GM12878 (cell line): ENCODE measurements around the gene GSX1. TPM values are rescaled to one million over a fixed set of nuclear protein-coding genes. Genes with fewer than 3 reads are reported as not detected.

Experiments used
- ATAC-seq: fragments of 200-7000 bp; cut with Tn5 transposase; 3 replicates; pipeline ENCODE4 v1.9.1; 2020; ENCODE audit warnings: mild to moderate bottlenecking, moderate library complexity
- BruUV-seq: library from RNA; stranded (reverse); fragments of 400-500 nt; replicated peaks from 2 replicates; lab custom pipeline; 2021; lab: Mats Ljungman, UMichigan
- CTCF ChIA-PET: fragments of 300-600 bp; sonication (Branson Sonifier 250); formaldehyde crosslinking; extraction: SDS; loops from one replicate; lab custom pipeline; 2021; ENCODE audit warnings: inconsistent platforms; lab: Yijun Ruan, JAX
- POLR2A ChIA-PET: fragments of 350-600 bp; formaldehyde crosslinking; extraction: SDS; loops from one replicate; lab custom pipeline; 2021; ENCODE audit warnings: inconsistent platforms; lab: Charles Lee
- RAD21 ChIA-PET: fragments of 300-600 bp; sonication (Branson Sonifier 250); formaldehyde crosslinking; loops from one replicate; lab custom pipeline; 2023; ENCODE audit warnings: antibody characterized with exemption; ENCODE audit not compliant: unreplicated experiment; lab: Charles Lee
- SMC1A ChIA-PET: fragments of 300-600 bp; sonication (Branson Sonifier 250); formaldehyde crosslinking; loops from one replicate; lab custom pipeline; 2023; ENCODE audit not compliant: unreplicated experiment, uncharacterized antibody; lab: Charles Lee
- DNase-seq: peaks from one replicate; pipeline ENCODE4 v3.0.0-alpha.2; 2011; ENCODE audit warnings: low read depth, low spot score
- FAIRE-seq: peaks from 3 replicates; lab custom pipeline; 2011; peaks lifted over from hg19 to GRCh38; lab: Jason Lieb, UNC
- H2AFZ ChIP-seq: 2 replicates; pipeline ENCODE4 v1.6.0; 2011; ENCODE audit warnings: low read depth, low read length, control low read depth; ENCODE audit not compliant: control insufficient read depth
- H3K27ac ChIP-seq: 2 replicates; pipeline ENCODE4 v1.5.1; 2011; ENCODE audit warnings: control low read depth; ENCODE audit not compliant: control insufficient read depth, insufficient read depth
- H3K27me3 ChIP-seq, 2 experiments: replicated peaks in 1 of 2; 2 replicates each; pipeline versions ENCODE4 v1.6.0 to v1.6.1; 2011; ENCODE audit warnings: low read length in 1 of 2; ENCODE audit not compliant: control insufficient read depth in 2 of 2, insufficient read depth in 2 of 2
- H3K36me3 ChIP-seq, 2 experiments: 2 replicates each; pipeline ENCODE4 v1.5.1; 2011; ENCODE audit warnings: low read length in 1 of 2; ENCODE audit not compliant: control insufficient read depth in 2 of 2, insufficient read depth in 2 of 2
- H3K4me1 ChIP-seq: 2 replicates; pipeline ENCODE4 v1.6.1; 2011; ENCODE audit warnings: mild to moderate bottlenecking, low read length, moderate library complexity, mixed read lengths; ENCODE audit not compliant: control insufficient read depth, insufficient read depth
- H3K4me2 ChIP-seq: 2 replicates; pipeline ENCODE4 v1.6.0; 2011; ENCODE audit warnings: control low read depth; ENCODE audit not compliant: control insufficient read depth, insufficient read depth
- H3K4me3 ChIP-seq: fragments of 200-600 bp; sonication (generic); 2 replicates; pipeline ENCODE4 v1.5.1; 2016
- H3K79me2 ChIP-seq: 2 replicates; pipeline ENCODE4 v1.6.0; 2011; ENCODE audit warnings: low read length; ENCODE audit not compliant: control insufficient read depth, insufficient read depth
- H3K9ac ChIP-seq: 2 replicates; pipeline ENCODE4 v1.8.0; 2011; ENCODE audit warnings: low read length, control low read depth, mixed read lengths; ENCODE audit not compliant: control insufficient read depth, insufficient read depth
- H3K9me3 ChIP-seq: replicated peaks from 3 replicates; pipeline ENCODE4 v1.5.1; 2011; ENCODE audit warnings: mild to moderate bottlenecking, low read length; ENCODE audit not compliant: control insufficient read depth, insufficient read depth
- H4K20me1 ChIP-seq: 2 replicates; pipeline ENCODE4 v1.6.0; 2011; ENCODE audit not compliant: control insufficient read depth, insufficient read depth
- BHLHE40 ChIP-seq, 2 experiments: fragments of 450-650 bp in 1 of 2; IDR thresholded peaks; 2 replicates each; pipeline ENCODE4 v1.6.1; 2011 to 2017; ENCODE audit warnings: low read depth in 2 of 2, borderline replicate concordance in 1 of 2, improper control_type of control experiment in 1 of 2, low read length in 1 of 2, mild to moderate bottlenecking in 1 of 2
- CBX3 ChIP-seq: fragments of 200-600 bp; sonication (generic); IDR thresholded peaks from 2 replicates; pipeline ENCODE4 v1.6.1; 2016; ENCODE audit warnings: low read depth, borderline replicate concordance
- CHD4 ChIP-seq: fragments of 200-600 bp; sonication (generic); IDR thresholded peaks from 2 replicates; pipeline ENCODE4 v1.6.1; 2016; ENCODE audit warnings: mild to moderate bottlenecking
- HCFC1 ChIP-seq: fragments of 150-350 bp; IDR thresholded peaks from 2 replicates; pipeline ENCODE4 v1.6.1; 2014; ENCODE audit warnings: low read length
- HDGF ChIP-seq: fragments of 450-650 bp; IDR thresholded peaks from 2 replicates; pipeline ENCODE4 v1.6.1; 2016; ENCODE audit warnings: antibody characterized with exemption
- IRF3 ChIP-seq: fragments of 450-650 bp; IDR thresholded peaks from 2 replicates; pipeline ENCODE4 v1.6.1; 2014; ENCODE audit warnings: mild to moderate bottlenecking
- NR2C1 ChIP-seq: fragments of 450-650 bp; IDR thresholded peaks from 2 replicates; pipeline ENCODE4 v1.6.1; 2017; ENCODE audit warnings: antibody characterized with exemption, mild to moderate bottlenecking, moderate library complexity
- RAD51 ChIP-seq: fragments of 450-650 bp; IDR thresholded peaks from 2 replicates; pipeline ENCODE4 v1.6.1; 2016; ENCODE audit warnings: moderate library complexity, mild to moderate bottlenecking, inconsistent platforms
- SUZ12 ChIP-seq: fragments of 200-600 bp; sonication (generic); IDR thresholded peaks from one replicate; pipeline ENCODE4 v1.6.1; 2018; ENCODE audit warnings: antibody characterized with exemption, mild to moderate bottlenecking; ENCODE audit not compliant: unreplicated experiment
- ZBED1 ChIP-seq: IDR thresholded peaks from 2 replicates; pipeline ENCODE4 v1.6.1; 2016; ENCODE audit warnings: borderline replicate concordance
- ZBTB4 ChIP-seq: fragments of 450-650 bp; formaldehyde crosslinking; IDR thresholded peaks from 2 replicates; pipeline ENCODE4 v1.4.0; 2022; ENCODE audit warnings: mild to moderate bottlenecking, moderate library complexity
- ZNF207 ChIP-seq: fragments of 450-650 bp; IDR thresholded peaks from 2 replicates; pipeline ENCODE4 v1.6.1; 2014; ENCODE audit warnings: antibody characterized with exemption, mild to moderate bottlenecking, borderline replicate concordance
- ZNF217 ChIP-seq: fragments of 450-650 bp; IDR thresholded peaks from 2 replicates; pipeline ENCODE4 v1.6.1; 2017; ENCODE audit warnings: antibody characterized with exemption, mild to moderate bottlenecking
- WGBS: methylation state at CpG from one replicate; pipeline ENCODE4 v1.1.6; 2016; ENCODE audit warnings: low lambda C conversion rate; ENCODE audit not compliant: insufficient replicate concordance, insufficient coverage; ENCODE audit errors: missing lambda C conversion rate; 5-methylcytosine and 5-hydroxymethylcytosine counted together
- in situ Hi-C: fragments of 300-500 bp; cut with MboI; formaldehyde crosslinking; loops from 9 replicates; pipeline ENCODE4 v1.14.3; 2018; ENCODE audit warnings: mixed read lengths
- intact Hi-C: fragments of 100-400 bp; cut with micrococcal nuclease; formaldehyde crosslinking; loops from one replicate; pipeline ENCODE4 v1.14.2; 2022; ENCODE audit not compliant: unreplicated experiment
- polyA plus RNA-seq, 11 experiments: library from polyadenylated mRNA; depleted of rRNA in 4 of 11; unstranded in 6 of 11; stranded (reverse) in 5 of 11; fragments of >200 nt; fragmentation: Nextera tagmentation in 4 of 11; fragmentation: Illumina TruSeq in 1 of 11; extraction: Ambion mirVana in 4 of 11; extraction: Trizol in 1 of 11; gene quantifications; 1 replicate in 1 of 11; 2 replicates in 10 of 11; pipeline versions ENCODE4 v1.2.1 to v1.2.3, GENCODE V29; 2011 to 2016; ENCODE audit warnings: inconsistent platforms in 2 of 11, missing spikeins in 2 of 11, low read depth in 1 of 11
- total RNA-seq, 4 experiments: library from RNA; depleted of rRNA in 3 of 4; stranded (reverse); fragments of >200 nt in 3 of 4; fragmentation: Illumina TruSeq in 1 of 4; extraction: Trizol in 1 of 4; gene quantifications; 2 replicates each; pipeline versions ENCODE4 v1.2.1 to v1.2.3, GENCODE V29; 2013 to 2021
- TF ChIP-seq, protein P1 (sequence below): fragments of 450-650 bp; IDR thresholded peaks from 2 replicates; pipeline ENCODE4 v1.6.1; 2017; ENCODE audit warnings: mild to moderate bottlenecking, moderate library complexity

Gene GSX1
- total and polyA plus RNA-seq, 10 of the 15 experiments (the other 5 are each of a cell fraction or from before 2014, with no cell fraction given), result not detected

DNA sequence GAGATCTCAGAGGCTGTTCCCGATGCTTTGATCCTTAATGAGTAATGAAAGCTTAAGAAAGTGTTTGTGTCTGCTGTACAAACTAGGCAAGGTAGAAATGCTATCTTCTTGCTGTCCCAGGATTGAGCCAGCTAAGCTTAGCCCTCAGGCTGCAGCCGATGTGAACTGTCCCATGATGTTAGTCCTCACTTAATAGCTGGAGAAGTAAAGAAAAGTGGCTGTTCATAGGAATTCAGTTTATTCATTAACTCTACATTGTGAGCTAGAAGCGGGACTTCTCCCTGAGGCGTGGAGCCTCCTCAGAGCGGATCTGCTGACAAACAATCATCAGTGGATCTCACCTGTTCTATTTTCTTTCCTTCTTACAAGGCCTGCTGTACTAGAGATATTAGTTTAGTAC lies 10.1 kb upstream of the GSX1 start:
- intact Hi-C loops, result no loop called here
- Histone ChIP-seq H3K9me3 (no peaks in the 10 kb centered on the region), H3K27ac (no peak overlapping the region), H4K20me1 (no peaks in the 10 kb centered on the region), H3K4me3 (no peak overlapping the region), H3K79me2 (no peaks in the 10 kb centered on the region), H3K27me3 (peaks cover 0 to 3% of the 10 kb centered on the region in 2 experiments; a peak in 2 of 4 replicates), H3K4me1 (no peaks in the 10 kb centered on the region), H3K4me2 (no peak overlapping the region), H3K36me3 (no peaks in the 10 kb centered on the region), H2AFZ (no peak overlapping the region), H3K9ac (no peak overlapping the region)
- POLR2A ChIA-PET, result no interaction called here
- TF ChIP-seq ZNF217 (no peak), SUZ12 (no peak), CBX3 (no peak), HCFC1 (no peak), ZNF207 (no peak), NR2C1 (no peak), BHLHE40 (IDR thresholded peaks at IDR 0.05; ENCODE audit: borderline replicate concordance in 1 of 2, low read depth in 2 of 2, low read length in 1 of 2) (no peak), ZBED1 (no peak), HDGF (no peak), RAD51 (no peak), ZBTB4 (CRISPR knock-in tag) (no peak), IRF3 (no peak), CHD4 (no peak)
- TF ChIP-seq, protein P1, sequence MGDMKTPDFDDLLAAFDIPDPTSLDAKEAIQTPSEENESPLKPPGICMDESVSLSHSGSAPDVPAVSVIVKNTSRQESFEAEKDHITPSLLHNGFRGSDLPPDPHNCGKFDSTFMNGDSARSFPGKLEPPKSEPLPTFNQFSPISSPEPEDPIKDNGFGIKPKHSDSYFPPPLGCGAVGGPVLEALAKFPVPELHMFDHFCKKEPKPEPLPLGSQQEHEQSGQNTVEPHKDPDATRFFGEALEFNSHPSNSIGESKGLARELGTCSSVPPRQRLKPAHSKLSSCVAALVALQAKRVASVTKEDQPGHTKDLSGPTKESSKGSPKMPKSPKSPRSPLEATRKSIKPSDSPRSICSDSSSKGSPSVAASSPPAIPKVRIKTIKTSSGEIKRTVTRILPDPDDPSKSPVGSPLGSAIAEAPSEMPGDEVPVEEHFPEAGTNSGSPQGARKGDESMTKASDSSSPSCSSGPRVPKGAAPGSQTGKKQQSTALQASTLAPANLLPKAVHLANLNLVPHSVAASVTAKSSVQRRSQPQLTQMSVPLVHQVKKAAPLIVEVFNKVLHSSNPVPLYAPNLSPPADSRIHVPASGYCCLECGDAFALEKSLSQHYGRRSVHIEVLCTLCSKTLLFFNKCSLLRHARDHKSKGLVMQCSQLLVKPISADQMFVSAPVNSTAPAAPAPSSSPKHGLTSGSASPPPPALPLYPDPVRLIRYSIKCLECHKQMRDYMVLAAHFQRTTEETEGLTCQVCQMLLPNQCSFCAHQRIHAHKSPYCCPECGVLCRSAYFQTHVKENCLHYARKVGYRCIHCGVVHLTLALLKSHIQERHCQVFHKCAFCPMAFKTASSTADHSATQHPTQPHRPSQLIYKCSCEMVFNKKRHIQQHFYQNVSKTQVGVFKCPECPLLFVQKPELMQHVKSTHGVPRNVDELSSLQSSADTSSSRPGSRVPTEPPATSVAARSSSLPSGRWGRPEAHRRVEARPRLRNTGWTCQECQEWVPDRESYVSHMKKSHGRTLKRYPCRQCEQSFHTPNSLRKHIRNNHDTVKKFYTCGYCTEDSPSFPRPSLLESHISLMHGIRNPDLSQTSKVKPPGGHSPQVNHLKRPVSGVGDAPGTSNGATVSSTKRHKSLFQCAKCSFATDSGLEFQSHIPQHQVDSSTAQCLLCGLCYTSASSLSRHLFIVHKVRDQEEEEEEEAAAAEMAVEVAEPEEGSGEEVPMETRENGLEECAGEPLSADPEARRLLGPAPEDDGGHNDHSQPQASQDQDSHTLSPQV, result no peak
- CTCF ChIA-PET, result interaction anchor here (1.2 to 3.3 kb wide), 3 partner anchors 10 to 172 kb away, joined by 4 to 22 read pairs (median 10); no protein-coding TSS in a partner anchor
- FAIRE-seq (no peak), ATAC-seq (no peak), DNase-seq (no peak)
- RAD21 ChIA-PET, result no interaction called here
- no TSS peak for BruUV-seq
- WGBS, result 18% methylated on average over 5 of the region's 5 CpGs
- in situ Hi-C loops, result no loop called here
- SMC1A ChIA-PET, result interaction anchor here (0.9 to 3.3 kb wide), 3 partner anchors 9 to 45 kb away, joined by 4 to 19 read pairs (median 5); no protein-coding TSS in a partner anchor
